Measurements from ENCODE around the gene PAXIP1.

PAXIP1 gene

DNA sequence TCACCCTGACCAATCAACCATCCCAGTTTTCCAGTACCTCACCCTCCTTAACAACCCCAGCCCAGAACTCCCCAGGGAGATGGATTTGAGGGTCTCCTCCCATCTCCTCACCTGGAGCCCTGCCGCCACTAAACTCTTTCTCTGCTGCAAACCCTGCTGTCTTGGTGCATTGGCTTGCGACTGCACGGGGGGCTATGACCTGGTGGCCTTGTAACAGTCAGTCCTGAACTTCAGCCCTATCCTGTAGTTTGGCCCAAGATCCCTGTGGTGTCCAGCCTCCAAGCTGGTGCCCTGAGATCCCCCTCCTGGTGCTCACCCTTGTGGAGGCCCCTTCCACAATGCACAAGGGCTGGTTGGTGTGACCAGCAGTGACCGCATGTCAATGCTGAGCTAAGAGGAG lies 91.9 kb downstream of the PAXIP1 start:
- no peak for DNase-seq

GRCh38 chr7:154910125-154910524 lies 92.8 kb downstream of the PAXIP1 start:
- no peak for DNase-seq

- no peak for DNase-seq
Measured at GRCh38 chr7:154909241-154910105, 93.5 kb downstream of the PAXIP1 start.

GRCh38 chr7:154907651-154908620 lies 95.0 kb downstream of the PAXIP1 start:
- no peak for DNase-seq

DNA sequence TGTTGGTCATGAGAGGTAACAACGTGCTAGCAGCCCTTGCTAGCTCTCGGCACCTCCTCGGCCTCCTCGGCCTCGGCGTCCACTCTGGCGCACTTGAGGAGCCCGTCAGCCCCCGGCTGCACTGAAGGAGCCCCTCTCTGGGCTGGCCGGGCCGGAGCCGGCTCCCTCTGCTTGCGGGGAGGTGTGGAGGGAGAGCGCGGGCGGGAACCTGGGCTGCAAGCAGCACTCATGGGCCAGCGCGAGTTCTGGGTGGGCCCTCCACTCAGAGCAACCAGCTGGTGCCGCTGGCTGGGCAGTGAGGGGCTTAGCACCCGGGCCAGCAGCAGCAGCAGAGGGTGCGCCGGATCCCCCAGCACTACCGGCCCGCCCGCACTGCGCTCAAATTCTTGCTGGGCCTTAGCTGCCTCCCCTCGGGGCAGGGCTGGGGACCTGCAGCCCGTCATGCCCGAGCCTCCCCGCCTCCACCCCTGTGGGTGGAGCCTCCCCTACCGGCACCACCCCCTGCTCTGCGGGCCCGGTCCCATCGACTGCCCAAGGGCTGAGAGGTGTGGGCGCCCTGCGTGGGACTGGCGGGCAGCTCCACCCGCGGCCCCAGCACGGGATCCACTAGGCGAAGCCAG lies 96.1 kb downstream of the PAXIP1 start:
- no peak for DNase-seq

DNA sequence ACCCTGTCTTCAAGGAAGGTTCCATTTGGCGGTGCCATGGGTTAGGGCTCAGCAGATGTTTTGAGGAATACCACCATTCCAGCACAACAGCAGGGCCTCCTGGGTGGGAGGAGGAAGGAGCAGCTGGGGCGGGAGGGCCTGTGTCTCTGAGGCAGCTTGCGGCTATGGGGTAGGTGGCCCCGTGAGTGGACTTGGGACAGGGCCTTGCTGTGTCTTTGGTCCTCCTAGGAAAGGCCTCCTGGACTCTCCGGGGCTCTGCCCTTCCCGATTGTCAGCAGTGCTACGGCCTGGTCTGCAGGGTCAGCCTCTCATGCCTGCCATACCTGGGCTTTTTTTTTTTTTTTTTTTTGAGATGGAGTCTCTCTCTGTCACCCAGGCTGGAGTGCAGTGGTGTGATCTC lies 96.7 kb downstream of the PAXIP1 start:
- DNase-seq: no peak

DNA sequence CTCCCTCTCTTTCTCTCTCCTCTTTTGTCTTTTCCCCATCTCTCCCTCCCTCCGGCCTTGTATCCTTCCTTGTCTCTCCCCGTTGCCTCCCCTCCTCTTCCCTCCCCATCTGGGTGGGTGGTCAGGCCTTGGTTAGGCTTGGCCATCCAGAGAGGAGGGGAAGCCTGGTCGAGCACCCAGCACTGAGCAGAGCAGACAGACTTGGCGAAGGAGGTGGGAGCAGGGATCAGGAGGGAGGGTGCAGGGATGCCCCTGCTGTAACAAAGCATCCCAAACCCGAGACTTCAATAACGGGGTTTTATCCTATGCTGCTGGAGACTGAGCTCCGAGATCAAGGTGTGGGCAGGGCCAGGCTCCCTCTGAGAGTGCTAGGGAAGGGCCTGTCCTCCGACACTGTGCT lies 97.3 kb downstream of the PAXIP1 start:
- DNase-seq: no peak

DNA sequence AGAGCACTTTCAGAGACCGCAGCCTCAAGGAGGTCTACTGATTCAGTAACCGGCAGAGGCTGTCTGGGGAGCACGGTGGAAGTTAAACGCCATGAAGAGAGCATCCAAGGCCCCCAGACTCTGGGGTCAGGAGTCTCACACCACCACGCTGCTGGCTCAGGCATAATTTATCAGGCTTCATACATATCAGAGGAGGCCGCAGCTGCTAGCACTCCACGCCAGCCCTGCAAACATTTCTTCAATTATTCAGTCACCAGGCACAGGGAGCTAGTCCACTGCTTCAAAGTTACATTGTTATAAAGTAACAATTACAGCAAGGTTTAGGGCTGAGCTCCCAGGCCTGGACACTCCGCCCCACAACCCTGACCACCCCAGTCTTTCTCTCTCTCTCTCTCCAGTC lies 97.8 kb downstream of the PAXIP1 start:
- DNase-seq: no peak

DNA sequence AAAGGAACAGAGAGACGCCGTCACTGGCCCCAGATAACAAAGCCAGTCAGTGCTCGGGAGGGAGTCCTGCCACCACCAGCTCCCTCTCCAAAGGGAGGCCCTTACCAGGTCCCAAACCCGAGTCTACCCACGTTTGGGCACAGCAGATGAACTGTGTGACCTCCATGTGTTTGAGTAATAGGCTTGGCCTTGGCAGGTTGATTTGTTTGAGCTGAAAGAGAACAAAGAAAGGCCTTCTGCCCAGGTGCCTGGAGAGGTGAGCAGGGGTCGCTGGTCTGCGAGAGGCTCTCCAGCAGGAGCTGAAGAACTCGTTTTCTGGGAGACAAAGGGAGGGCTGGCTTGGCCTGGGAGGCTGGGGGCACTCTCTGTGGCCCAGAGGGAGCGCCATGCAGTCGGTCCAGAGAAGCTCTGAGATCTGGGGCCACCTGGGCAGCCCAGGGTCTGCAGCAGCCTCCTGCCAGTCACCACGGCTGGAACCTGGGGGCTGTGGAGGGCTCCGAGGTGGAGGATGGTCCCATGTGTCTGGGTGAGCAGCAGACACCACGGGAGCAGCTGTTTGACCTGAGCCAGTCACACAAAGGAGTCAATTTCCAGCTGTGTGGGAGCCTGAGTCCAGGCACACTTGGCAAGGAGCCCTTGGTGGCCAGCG lies 99.7 kb downstream of the PAXIP1 start:
- DNase-seq: no peak

DNA sequence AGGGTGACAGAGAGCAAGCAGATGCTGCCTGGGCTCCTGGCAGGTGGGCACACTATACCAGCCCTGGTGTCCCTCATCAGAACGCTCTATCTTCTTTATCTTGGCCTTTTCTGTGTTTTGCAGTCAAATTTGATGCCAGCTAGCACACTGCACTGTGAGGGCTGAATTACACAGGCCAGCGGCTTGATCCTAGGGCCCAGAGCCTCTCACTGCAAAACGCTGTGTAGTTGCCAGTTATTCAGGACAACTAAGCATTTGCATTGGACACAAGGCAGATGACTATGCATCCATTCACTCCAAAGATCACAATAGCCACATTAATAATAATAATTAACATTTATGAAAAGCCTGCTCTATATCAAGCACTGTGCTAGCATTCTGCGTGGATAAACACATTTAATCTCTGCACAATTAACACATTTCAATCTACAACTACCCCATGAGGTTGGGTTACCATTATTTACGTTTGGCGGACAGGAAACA lies 100.3 kb downstream of the PAXIP1 start:
- DNase-seq: no peak

DNA sequence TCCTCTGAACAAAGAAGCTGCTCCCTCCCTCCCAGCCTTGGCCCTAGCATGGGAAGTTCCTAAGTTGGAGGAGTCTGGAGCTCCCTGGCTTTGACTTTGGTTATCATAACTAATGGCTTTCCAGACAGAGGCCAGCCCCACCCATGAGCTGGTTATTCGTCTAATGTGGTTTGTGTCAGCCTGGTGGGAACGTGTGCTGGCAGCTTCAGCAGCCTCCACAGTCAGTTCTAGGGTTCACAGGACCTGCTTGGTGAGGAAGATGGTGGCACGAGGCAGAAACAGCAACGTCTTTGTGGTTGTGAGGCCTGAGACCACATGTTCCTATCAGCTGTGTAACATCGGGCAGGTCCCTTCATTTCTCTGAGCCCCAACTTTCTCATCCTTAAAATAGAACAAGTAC lies 103.1 kb downstream of the PAXIP1 start:
- DNase-seq: no peak

DNA sequence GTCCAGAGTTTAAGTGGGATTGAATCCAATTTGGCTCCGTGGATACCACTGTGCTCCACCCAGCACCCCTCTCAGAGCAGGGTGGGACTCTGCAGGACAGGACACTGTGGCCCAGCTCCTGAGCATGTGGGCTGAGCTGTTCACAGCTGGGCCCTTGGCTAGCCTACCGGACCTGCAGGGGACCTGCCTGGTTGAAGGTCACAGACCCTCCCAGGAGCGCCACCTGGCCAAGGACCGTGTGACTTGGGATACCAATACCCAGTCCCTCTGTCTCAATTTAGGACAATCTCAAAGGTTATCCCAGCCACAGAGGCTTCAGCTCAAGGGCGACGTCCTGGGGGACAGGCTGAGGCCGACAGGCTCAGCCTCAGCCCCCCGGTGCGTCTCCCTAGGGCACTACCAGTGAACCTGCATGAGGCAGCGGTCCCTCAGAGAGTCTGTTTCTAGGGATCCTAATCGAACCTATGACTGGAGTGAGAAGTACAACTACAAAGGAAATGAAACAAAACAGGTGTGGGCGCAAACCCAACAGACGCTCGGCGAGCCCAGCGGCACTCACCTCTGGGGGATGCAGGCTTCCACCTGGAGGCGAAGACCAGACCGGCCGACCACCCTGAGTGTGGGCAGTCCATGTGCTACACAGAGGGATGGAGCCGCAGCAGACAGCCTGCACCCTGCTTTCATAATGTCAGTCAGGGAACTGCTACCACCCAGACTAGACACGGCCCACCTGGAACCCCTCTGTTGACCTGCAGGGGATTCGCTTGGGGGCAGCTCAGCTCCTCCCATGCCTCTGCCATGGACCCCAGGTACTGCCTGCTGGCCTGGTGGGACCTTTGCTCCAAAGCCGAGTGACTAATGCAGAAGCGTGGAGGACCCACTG lies 103.7 kb downstream of the PAXIP1 start:
- DNase-seq: no peak

DNA sequence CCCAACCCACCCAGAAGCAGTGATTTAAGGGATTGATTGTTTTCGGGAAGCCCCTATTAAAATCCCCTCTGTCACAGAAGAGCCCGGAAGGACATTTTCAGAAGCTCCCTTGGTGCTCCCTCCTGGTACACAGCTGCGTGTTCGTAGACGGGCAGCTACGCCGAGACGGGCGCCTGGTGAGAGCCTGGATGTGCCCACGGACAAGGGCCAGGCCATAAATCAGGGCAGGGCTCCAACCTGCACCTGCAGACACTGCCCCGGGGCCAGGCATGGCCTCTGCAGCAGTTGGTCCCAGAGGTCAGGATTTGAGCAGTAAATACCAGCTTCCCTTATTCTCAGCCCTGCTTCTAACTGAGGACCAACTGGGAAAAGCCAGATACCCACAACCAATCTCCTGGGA lies 106.8 kb downstream of the PAXIP1 start:
- DNase-seq: no peak
